B cell (primary cell): ENCODE results near the gene ADAP1.
A peak's percentile ranks its signal among the peaks of the same experiment; 100 is the strongest.

Experiments used
- CTCF ChIP-seq: fragments of 200-600 bp; IDR thresholded peaks from one replicate; pipeline ENCODE4 v1.8.0; 2022; ENCODE audit warnings: antibody characterized with exemption, mild to moderate bottlenecking
- EZH2 ChIP-seq: IDR thresholded peaks from 2 replicates; pipeline ENCODE4 v1.6.1; 2012; ENCODE audit warnings: borderline replicate concordance, low read depth, mild to moderate bottlenecking, moderate library complexity, low read length; ENCODE audit not compliant: insufficient read depth, poor library complexity, severe bottlenecking

GRCh38 chr7:875476-876076 is 78.9 kb downstream of the ADAP1 start:
- TF ChIP-seq CTCF, result peak; percentile 26
- TF ChIP-seq EZH2, result no peak
